Measurements from ENCODE around the gene RFTN1.

GRCh38 chr3:16448639-16449070, 64.8 kb downstream of the RFTN1 start:
- no peak for TF ChIP-seq CTCF (IDR thresholded peaks at IDR 0.05)
- peak in 1 of 3 donors; percentile 11 for TF ChIP-seq POLR2AphosphoS5 (IDR thresholded peaks at IDR 0.05)

All from suprapubic skin (tissue), 3 donors.